Measurements from ENCODE around the gene CYBRD1.

GRCh38 chr2:171533331-171533730 lies 11.1 kb downstream of the CYBRD1 start:
- TF ChIP-seq EZH2 (IDR thresholded peaks at IDR 0.05; ENCODE audit: borderline replicate concordance, low read length) (no peak), CTCF (conservative IDR thresholded peaks at IDR 0.05 in 1 of 2, IDR thresholded peaks at IDR 0.05 in 1 of 2; ENCODE audit: extremely low read depth in 1 of 2, insufficient read depth in 1 of 2, low read depth in 1 of 2, low read length in 2 of 2) (no peak)
